HCT116 (cell line): ENCODE measurements around the gene BICRAL.
"Not testable (repeated sequence)": the region's sequence is repeated elsewhere in the genome, so short reads cannot be mapped to it uniquely, and the experiment has no call there.

ENCODE experiments used
- CBX3 ChIP-seq: IDR thresholded peaks from 2 replicates; pipeline ENCODE4 v1.6.1; 2012; ENCODE audit warnings: low read depth
- EGR1 ChIP-seq: IDR thresholded peaks from 2 replicates; pipeline ENCODE4 v1.6.1; 2012; ENCODE audit warnings: low read depth
- EZH2phosphoT487 ChIP-seq: fragments of 200-600 bp; IDR thresholded peaks from 2 replicates; pipeline ENCODE4 v1.6.1; 2018; ENCODE audit warnings: antibody characterized with exemption, borderline replicate concordance
- MAX ChIP-seq: IDR thresholded peaks from 2 replicates; pipeline ENCODE4 v1.6.1; 2012
- SP1 ChIP-seq: IDR thresholded peaks from 2 replicates; pipeline ENCODE4 v1.6.1; 2012; ENCODE audit warnings: low read depth
- TF ChIP-seq, protein P1 (sequence below), 3 experiments: fragments of 200-600 bp in 1 of 3; sonication (generic) in 1 of 3; IDR thresholded peaks in 2 of 3; conservative IDR thresholded peaks in 1 of 3; 2 replicates each; pipeline ENCODE4 v1.5.1; 2012 to 2017; ENCODE audit warnings: low read depth in 2 of 3, low read length in 2 of 3, antibody characterized with exemption in 1 of 3, borderline replicate concordance in 1 of 3, control low read depth in 1 of 3, mild to moderate bottlenecking in 1 of 3, mixed read lengths in 1 of 3, mixed run types in 1 of 3, moderate library complexity in 1 of 3; ENCODE audit not compliant: insufficient read depth in 1 of 3
- TF ChIP-seq, protein P2 (sequence below): IDR thresholded peaks from 2 replicates; pipeline ENCODE4 v1.6.1; 2012

GRCh38 chr6:42902429-42903263, 120.8 kb downstream of the BICRAL start:
- TF ChIP-seq, protein P1, sequence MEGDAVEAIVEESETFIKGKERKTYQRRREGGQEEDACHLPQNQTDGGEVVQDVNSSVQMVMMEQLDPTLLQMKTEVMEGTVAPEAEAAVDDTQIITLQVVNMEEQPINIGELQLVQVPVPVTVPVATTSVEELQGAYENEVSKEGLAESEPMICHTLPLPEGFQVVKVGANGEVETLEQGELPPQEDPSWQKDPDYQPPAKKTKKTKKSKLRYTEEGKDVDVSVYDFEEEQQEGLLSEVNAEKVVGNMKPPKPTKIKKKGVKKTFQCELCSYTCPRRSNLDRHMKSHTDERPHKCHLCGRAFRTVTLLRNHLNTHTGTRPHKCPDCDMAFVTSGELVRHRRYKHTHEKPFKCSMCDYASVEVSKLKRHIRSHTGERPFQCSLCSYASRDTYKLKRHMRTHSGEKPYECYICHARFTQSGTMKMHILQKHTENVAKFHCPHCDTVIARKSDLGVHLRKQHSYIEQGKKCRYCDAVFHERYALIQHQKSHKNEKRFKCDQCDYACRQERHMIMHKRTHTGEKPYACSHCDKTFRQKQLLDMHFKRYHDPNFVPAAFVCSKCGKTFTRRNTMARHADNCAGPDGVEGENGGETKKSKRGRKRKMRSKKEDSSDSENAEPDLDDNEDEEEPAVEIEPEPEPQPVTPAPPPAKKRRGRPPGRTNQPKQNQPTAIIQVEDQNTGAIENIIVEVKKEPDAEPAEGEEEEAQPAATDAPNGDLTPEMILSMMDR (IDR thresholded peaks at IDR 0.05 in 2 of 3, conservative IDR thresholded peaks at IDR 0.05 in 1 of 3; ENCODE audit: borderline replicate concordance in 1 of 3, insufficient read depth in 1 of 3, low read depth in 2 of 3, low read length in 2 of 3) = not testable (repeated sequence)
- TF ChIP-seq EZH2phosphoT487, MAX, SP1, CBX3, EGR1: not testable (repeated sequence)
- TF ChIP-seq, protein P2, sequence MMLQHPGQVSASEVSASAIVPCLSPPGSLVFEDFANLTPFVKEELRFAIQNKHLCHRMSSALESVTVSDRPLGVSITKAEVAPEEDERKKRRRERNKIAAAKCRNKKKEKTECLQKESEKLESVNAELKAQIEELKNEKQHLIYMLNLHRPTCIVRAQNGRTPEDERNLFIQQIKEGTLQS = not testable (repeated sequence)
